Occipital lobe (tissue), 3 donors: ENCODE results near the gene SLC34A2. TPM values are rescaled to one million over a fixed set of nuclear protein-coding genes. Genes with fewer than 3 reads are reported as not detected.

Source experiments
- DNase-seq: peaks from one replicate; lab custom pipeline; 2025; lab: John Stamatoyannopoulos, UW
- small RNA-seq: library from RNA; depleted of rRNA; stranded (forward); fragments of <200 nt; gene quantifications from one replicate; pipeline ENCODE3, GENCODE V24; 2014
- total RNA-seq: library from RNA; depleted of rRNA; stranded (reverse); fragments of >200 nt; gene quantifications from one replicate; pipeline ENCODE4 v1.2.3, GENCODE V29; 2014

SLC34A2 gene
- total RNA-seq, 1 donor from 2014 or later, result 0.16 TPM

DNA sequence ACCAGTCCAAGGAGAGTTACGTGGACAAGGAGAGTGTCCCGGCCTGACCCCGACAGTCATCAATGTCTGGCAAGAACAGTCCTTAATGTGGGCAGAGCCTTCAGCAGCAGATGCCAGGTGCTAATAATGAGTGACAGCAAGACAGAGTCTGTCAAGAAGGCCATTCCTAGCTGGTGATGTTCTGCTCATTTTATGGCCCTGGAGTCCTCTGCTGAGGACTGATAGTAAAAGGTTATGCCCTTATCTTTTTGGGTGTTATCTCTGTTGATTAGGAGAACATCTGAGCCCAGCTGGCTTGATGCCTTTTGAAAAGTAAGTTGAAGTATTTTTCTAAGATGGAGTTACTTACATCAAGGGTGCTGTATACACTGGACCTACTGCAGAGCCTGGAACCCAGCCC is 67.3 kb downstream of the SLC34A2 start:
- no peak for DNase-seq

DNA sequence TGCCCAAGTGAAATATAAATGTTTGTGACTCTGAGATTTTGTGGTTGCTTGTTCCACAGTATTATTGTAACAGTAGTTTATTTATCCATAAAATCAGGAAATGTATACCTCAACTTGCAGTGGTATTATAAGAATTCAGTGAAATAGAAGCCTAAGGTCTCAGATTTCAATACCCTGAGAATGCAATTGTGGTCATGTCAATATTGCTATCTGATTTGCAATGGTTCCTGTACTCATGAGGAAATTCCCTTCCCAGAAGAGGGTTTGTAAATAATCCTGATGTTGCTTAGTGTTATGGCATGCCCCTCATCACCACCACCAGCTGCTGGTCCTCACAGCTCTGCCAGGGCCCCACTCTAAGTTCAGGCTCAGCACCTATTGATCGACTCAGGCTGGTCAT is 67.8 kb downstream of the SLC34A2 start:
- no peak for DNase-seq

DNA sequence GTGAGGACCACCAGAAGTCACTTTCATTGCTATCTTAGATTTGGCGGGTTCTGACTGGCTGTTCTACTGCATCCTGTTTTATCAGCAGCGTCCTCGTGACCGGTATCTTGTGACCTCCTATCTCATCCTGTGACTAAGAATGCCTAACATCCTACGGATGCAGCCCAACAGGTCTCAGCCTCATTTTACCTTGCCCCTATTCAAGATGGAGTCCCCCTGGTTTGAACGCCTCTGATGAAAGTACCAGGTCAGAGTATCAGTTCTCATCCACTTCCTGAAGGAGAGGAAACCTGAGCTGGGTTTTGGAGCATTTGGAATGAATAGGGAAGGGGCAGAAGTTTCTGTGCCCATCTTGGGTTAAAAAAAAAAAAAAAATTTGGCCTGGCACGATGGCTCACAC is 70.2 kb downstream of the SLC34A2 start:
- DNase-seq, result no peak

- no peak for DNase-seq
Observed at GRCh38 chr4:25727711-25728493, 72.3 kb downstream of the SLC34A2 start.

Small RNA genes within 50 kb of the gene (small RNA-seq; reads per million reads assigned to genes)
- gene AC092436.3, result not detected
- gene MTND4LP22, result not detected
- gene RPS29P11, result not detected

Other genes starting within 250 kb of the SLC34A2 start
- 92.3 TPM for gene SEL1L3, start 207.1 kb downstream of the SLC34A2 start, total RNA-seq